Esophagus muscularis mucosa (tissue), 4 donors: ENCODE measurements around the gene SORCS2. TPM values are rescaled to one million over a fixed set of nuclear protein-coding genes. Genes with fewer than 3 reads are reported as not detected.

ENCODE experiments used
- DNase-seq: peaks from one replicate; pipeline ENCODE4 v3.0.0-alpha.2; 2017; ENCODE audit errors: extremely low spot score
- H3K27ac ChIP-seq, 4 donors: fragments of 200-600 bp; sonication (generic); replicated peaks in 1 of 4; 1 replicate in 3 of 4; 2 replicates in 1 of 4; pipeline ENCODE4 v1.5.1; 2016 to 2019; ENCODE audit warnings: mild to moderate bottlenecking in 1 of 4
- H3K27me3 ChIP-seq, 4 donors: fragments of 200-600 bp; sonication (generic); one replicate each; pipeline versions ENCODE4 v1.5.1 to v1.6.0; 2016 to 2019
- H3K36me3 ChIP-seq, 4 donors: fragments of 200-600 bp; sonication (generic); one replicate each; pipeline ENCODE4 v1.5.1; 2016 to 2019
- H3K4me1 ChIP-seq, 4 donors: fragments of 200-600 bp; sonication (generic); one replicate each; pipeline ENCODE4 v1.5.1; 2016 to 2019
- H3K4me3 ChIP-seq, 4 donors: fragments of 200-600 bp; sonication (generic); 1 replicate in 2 of 4; 2 replicates in 2 of 4; pipeline ENCODE4 v1.5.1; 2016 to 2019; ENCODE audit warnings: mild to moderate bottlenecking in 4 of 4, moderate library complexity in 1 of 4
- H3K9me3 ChIP-seq, 4 donors: fragments of 200-600 bp; sonication (generic); 1 replicate in 3 of 4; 2 replicates in 1 of 4; pipeline ENCODE4 v1.5.1; 2016 to 2019
- CTCF ChIP-seq, 3 experiments: fragments of 200-600 bp in 2 of 3; fragments of 450-650 bp in 1 of 3; sonication (generic) in 2 of 3; IDR thresholded peaks; one replicate each; pipeline ENCODE4 v1.5.1; 2017 to 2019; ENCODE audit warnings: antibody characterized with exemption in 3 of 3, mild to moderate bottlenecking in 2 of 3, moderate library complexity in 1 of 3
- EP300 ChIP-seq: sonication (generic); formaldehyde crosslinking; IDR thresholded peaks from one replicate; pipeline ENCODE4 v1.6.1; 2017; ENCODE audit warnings: antibody characterized with exemption
- POLR2A ChIP-seq: fragments of 450-650 bp; IDR thresholded peaks from one replicate; pipeline ENCODE4 v1.6.1; 2017; ENCODE audit warnings: antibody characterized with exemption, moderate library complexity, mild to moderate bottlenecking, low read depth
- POLR2AphosphoS5 ChIP-seq, 2 donors: sonication (generic); formaldehyde crosslinking; IDR thresholded peaks; one replicate each; pipeline ENCODE4 v1.6.1; 2017; ENCODE audit warnings: antibody characterized with exemption in 2 of 2
- WGBS: methylation state at CpG from one replicate; pipeline ENCODE4 v1.1.5; 2018; 5-methylcytosine and 5-hydroxymethylcytosine counted together
- intact Hi-C: fragments of 100-400 bp; cut with DNase I; formaldehyde crosslinking; loops from one replicate; pipeline ENCODE4 v1.15.1; 2023
- total RNA-seq, 4 donors: library from RNA; depleted of rRNA; stranded (reverse); fragments of >200 nt; gene quantifications; one replicate each; pipeline versions ENCODE4 v1.1.0 to v1.2.1, GENCODE V29; 2016

The SORCS2 gene
- total RNA-seq, 4 donors from 2014 or later, result 3.3 to 10.1 (median 4.3) TPM

- TF ChIP-seq CTCF (IDR thresholded peaks at IDR 0.05), result no peak
- TF ChIP-seq POLR2AphosphoS5 (IDR thresholded peaks at IDR 0.05), result no peak
- TF ChIP-seq EP300, result no peak
- TF ChIP-seq POLR2A, result no peak
- WGBS, result 68% methylated on average over 4 of the region's 4 CpGs
- H3K9me3 ChIP-seq, result peaks cover 0 to 23% (median 20%) of the 10 kb centered on the region in 4 donors
- H3K4me1 ChIP-seq, result peaks cover 0 to 9% (median 6%) of the 10 kb centered on the region in 4 donors
- DNase-seq, result no peak
- H3K27ac ChIP-seq, result no peak overlapping the region
- no peaks in the 10 kb centered on the region for H3K36me3 ChIP-seq
- H3K4me3 ChIP-seq, result no peak overlapping the region
- intact Hi-C loops, result no loop called here
- H3K27me3 ChIP-seq, result no peaks in the 10 kb centered on the region
These were observed 126.7 kb downstream of the SORCS2 start for GRCh38 chr4:7319024-7319423.

- WGBS, result 47% methylated on average over 5 of the region's 5 CpGs
- intact Hi-C loops, result no loop called here
- H3K36me3 ChIP-seq, result no peaks in the 10 kb centered on the region
These were observed 128.0 kb downstream of the SORCS2 start for GRCh38 chr4:7320206-7320797.

GRCh38 chr4:7322166-7322991, 130.0 kb downstream of the SORCS2 start:
- TF ChIP-seq EP300 (no peak), POLR2A (no peak), CTCF (IDR thresholded peaks at IDR 0.05) (no peak), POLR2AphosphoS5 (IDR thresholded peaks at IDR 0.05) (no peak)
- DNase-seq, result no peak
- H3K4me3 ChIP-seq, result no peak overlapping the region
- no peak overlapping the region for H3K27ac ChIP-seq
- peaks cover 0 to 21% (median 14%) of the 10 kb centered on the region in 4 donors for H3K4me1 ChIP-seq
- intact Hi-C loops, result no loop called here
- H3K9me3 ChIP-seq, result peaks cover 0 to 23% (median 20%) of the 10 kb centered on the region in 4 donors
- WGBS, result 60% methylated on average over 16 of the region's 18 CpGs
- H3K36me3 ChIP-seq, result no peaks in the 10 kb centered on the region
- H3K27me3 ChIP-seq, result no peaks in the 10 kb centered on the region

More at GRCh38 chr4:7320206-7320797, 128.0 kb downstream of the SORCS2 start:
- Histone ChIP-seq H3K27me3 (no peaks in the 10 kb centered on the region), H3K27ac (no peak overlapping the region), H3K9me3 (peaks cover 0 to 23% (median 20%) of the 10 kb centered on the region in 4 donors), H3K4me1 (peaks cover 0 to 9% (median 6%) of the 10 kb centered on the region in 4 donors), H3K4me3 (no peak overlapping the region)
- no peak for DNase-seq
- TF ChIP-seq CTCF (IDR thresholded peaks at IDR 0.05) (no peak), EP300 (no peak), POLR2AphosphoS5 (IDR thresholded peaks at IDR 0.05) (no peak), POLR2A (no peak)

GRCh38 chr4:7323461-7323871, 131.1 kb downstream of the SORCS2 start:
- no peak for DNase-seq
- H3K36me3 ChIP-seq, result no peaks in the 10 kb centered on the region
- H3K27ac ChIP-seq, result no peak overlapping the region
- TF ChIP-seq POLR2AphosphoS5 (IDR thresholded peaks at IDR 0.05) (no peak), POLR2A (no peak), EP300 (no peak), CTCF (IDR thresholded peaks at IDR 0.05) (no peak)
- H3K9me3 ChIP-seq, result peaks cover 0 to 20% (median 14%) of the 10 kb centered on the region in 4 donors
- no peaks in the 10 kb centered on the region for H3K27me3 ChIP-seq
- no peak overlapping the region for H3K4me3 ChIP-seq
- 84% methylated on average over 4 of the region's 5 CpGs for WGBS
- intact Hi-C loops, result no loop called here
- H3K4me1 ChIP-seq, result peaks cover 0 to 25% (median 20%) of the 10 kb centered on the region in 4 donors
